HG03139 (cell line): ENCODE measurements around the gene SCN4A.
"Not testable (repeated sequence)": the region's sequence is repeated elsewhere in the genome, so short reads cannot be mapped to it uniquely, and the experiment has no call there.

Source experiments
- ATAC-seq: cut with Tn5 transposase; IDR thresholded peaks from one replicate; pipeline ENCODE4 v1.9.1; 2021; ENCODE audit not compliant: unreplicated experiment

SCN4A gene

GRCh38 chr17:63986821-63987220 lies 14.1 kb upstream of the SCN4A start:
- ATAC-seq = no peak

- ATAC-seq = no peak
These were observed 12.8 kb upstream of the SCN4A start for GRCh38 chr17:63985387-63986140.

- ATAC-seq = no peak
These were observed 12.1 kb upstream of the SCN4A start for GRCh38 chr17:63984651-63985386.

GRCh38 chr17:63984236-63984635 lies 11.5 kb upstream of the SCN4A start:
- ATAC-seq = no peak

GRCh38 chr17:63983320-63983719 lies 10.6 kb upstream of the SCN4A start:
- no peak for ATAC-seq

GRCh38 chr17:63982641-63983040 lies 9.9 kb upstream of the SCN4A start:
- not testable (repeated sequence) for ATAC-seq

GRCh38 chr17:63978272-63979200 lies 5.8 kb upstream of the SCN4A start:
- ATAC-seq = no peak

GRCh38 chr17:63976702-63977101 lies 4.0 kb upstream of the SCN4A start:
- ATAC-seq = no peak

- ATAC-seq = no peak
These were observed 2.9 kb upstream of the SCN4A start for GRCh38 chr17:63975541-63976092.

GRCh38 chr17:63974594-63975192 lies 2.0 kb upstream of the SCN4A start:
- no peak for ATAC-seq

- no peak for ATAC-seq
These were observed 1.3 kb upstream of the SCN4A start for GRCh38 chr17:63973930-63974593.

GRCh38 chr17:63973247-63973646 lies 529 bp upstream of the SCN4A start:
- no peak for ATAC-seq

GRCh38 chr17:63969278-63969677 lies 3.4 kb downstream of the SCN4A start:
- ATAC-seq = no peak

GRCh38 chr17:63967953-63968352 lies 4.8 kb downstream of the SCN4A start:
- ATAC-seq = no peak

- no peak for ATAC-seq
These were observed 6.0 kb downstream of the SCN4A start for GRCh38 chr17:63966646-63967264.

GRCh38 chr17:63963123-63963522 lies 9.6 kb downstream of the SCN4A start:
- no peak for ATAC-seq

- no peak for ATAC-seq
These were observed 10.4 kb downstream of the SCN4A start for GRCh38 chr17:63962298-63962744.

- ATAC-seq = no peak
These were observed 11.1 kb downstream of the SCN4A start for GRCh38 chr17:63961355-63962212.

- ATAC-seq = no peak
These were observed 12.3 kb downstream of the SCN4A start for GRCh38 chr17:63960430-63960829.
